UCSD-AML1 (cell line): ENCODE data around the gene AMBP.

ENCODE experiments used
- DNase-seq: peaks from one replicate; lab custom pipeline; 2025; ENCODE audit not compliant: unreplicated experiment; lab: John Stamatoyannopoulos, UW

The AMBP gene

GRCh38 chr9:114076237-114077161, 1.6 kb downstream of the AMBP start:
- no peak for DNase-seq

- no peak for DNase-seq
Observed at GRCh38 chr9:114075602-114076001, 2.5 kb downstream of the AMBP start.

DNA sequence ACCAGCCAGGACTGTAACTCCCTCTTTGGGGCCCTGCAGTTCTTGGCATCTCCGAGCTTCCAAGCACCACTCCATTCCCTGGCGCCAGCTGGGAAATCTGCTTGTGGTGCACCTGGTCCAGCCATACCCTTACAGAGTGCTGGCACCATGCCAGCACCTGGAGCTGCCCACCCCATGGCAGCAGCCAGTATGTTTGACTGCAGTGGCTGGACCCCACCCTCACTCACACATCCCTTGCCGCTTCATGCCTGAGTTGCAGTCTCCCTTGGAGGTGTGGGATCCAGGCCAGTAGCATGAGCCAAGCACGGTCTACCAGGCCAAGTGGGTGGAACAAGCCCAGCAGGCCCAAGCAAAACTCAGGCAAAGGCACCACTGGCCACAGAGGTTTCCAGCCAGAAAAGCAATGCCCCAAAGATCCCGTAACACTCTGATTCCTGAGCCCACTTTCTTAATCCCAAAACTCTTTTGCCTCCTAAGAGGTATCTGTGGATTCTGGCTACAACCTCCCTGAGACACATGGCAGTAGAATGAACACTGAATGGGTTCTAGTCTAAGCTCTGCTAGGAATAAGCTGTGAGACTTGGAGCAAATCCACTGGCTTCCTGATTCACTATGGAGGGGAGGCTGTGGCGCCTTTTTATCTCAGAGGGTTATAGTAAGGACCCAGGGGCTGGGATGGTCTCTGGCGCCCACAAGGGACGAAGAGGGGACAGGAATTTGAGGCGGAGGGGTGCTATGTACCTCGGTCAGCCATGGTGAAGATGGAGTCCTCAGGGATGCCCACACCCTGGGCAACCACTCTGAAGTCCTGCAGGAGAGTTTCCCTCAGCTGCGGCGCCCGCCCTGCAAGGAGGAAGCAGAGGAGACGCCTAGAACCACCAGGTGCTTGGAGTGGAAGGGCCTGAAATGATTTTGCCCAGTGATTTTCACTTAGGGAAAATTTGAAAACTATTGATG, 5.6 kb downstream of the AMBP start:
- DNase-seq = no peak

DNA sequence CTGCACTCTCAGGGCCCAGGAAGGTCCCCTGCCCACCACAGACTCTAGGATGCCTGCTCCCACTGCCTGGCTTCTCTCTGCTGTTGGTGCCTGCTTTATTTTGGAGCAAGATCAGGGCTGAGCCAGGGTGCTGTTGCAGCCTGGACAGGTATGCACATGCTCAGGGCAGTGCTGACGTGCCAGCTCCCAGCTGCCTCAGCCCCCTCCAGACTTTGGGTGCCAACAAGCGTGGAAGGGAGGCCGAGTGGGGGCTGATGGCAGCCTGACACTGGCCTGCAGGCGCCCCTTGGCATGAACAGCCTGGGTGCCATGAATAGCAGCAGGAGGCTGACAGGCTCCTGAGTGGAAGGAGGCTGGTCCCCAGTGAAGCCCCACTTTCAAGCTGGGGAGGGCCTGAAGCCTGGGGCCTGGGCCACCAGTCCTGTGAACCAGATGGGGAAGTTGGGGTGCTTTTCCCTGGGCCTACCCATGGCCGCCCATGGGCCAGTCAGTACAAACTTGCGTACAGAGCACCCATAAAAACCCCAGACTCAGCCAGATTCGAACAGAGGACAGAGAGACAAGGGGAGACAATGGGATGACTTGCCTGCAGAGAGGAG, 6.8 kb downstream of the AMBP start:
- DNase-seq = no peak

- DNase-seq = no peak
Observed at GRCh38 chr9:114070188-114071103, 7.7 kb downstream of the AMBP start.

DNA sequence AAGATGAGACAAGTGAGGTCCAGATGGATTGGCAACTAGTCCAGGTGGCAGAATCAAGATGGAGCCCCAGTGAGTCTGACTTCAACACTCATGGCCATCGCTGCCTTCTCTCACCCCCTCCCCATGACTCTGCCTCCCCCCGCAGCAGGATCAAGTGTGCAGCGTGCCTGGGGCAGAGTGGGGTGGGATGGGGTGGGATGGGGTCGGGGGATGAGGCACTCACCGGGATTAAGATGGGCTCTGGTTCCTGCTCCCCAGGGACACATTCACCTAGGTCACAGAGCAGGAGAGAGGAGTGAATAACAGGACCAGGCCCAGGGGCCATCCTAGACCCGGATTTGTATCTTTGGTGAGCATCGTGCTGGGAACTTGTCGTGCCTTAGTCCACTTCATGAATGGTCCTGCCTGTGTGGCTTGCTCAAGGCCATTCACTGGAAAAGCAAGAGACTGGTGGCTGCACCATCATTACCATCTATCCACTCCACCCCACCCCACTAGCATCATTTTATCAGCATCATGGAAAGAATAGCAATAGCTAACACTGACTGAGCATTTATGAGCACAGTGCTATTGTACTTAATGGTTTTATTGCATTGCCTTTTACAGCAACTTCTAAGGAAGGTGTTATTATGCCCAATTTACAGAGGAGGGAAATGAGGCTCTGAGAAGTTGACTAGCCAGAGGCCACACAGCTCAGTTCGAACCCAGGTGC, 8.5 kb downstream of the AMBP start:
- DNase-seq = no peak

DNA sequence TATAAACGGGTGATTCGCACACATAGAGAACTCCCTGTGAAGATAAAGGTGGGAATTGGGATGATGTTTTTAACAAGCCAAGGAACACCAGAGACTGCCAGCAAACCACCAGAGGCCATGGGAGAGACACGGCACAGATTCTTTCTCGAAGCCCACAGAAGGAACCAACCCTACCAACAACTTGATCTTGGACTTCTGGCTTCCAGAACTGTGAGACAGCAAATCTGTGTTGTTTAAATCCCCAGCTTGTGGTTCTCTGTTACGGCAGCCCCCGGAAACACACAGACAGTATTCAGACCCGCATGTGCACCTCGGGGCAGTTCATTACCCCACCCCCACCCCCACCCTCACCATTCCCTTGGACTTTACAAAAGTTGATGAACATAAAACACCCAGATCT, 12.8 kb downstream of the AMBP start:
- DNase-seq = no peak

GRCh38 chr9:114061830-114062474, 16.1 kb downstream of the AMBP start:
- no peak for DNase-seq

- no peak for DNase-seq
Observed at GRCh38 chr9:114061292-114061691, 16.8 kb downstream of the AMBP start.

GRCh38 chr9:114060711-114061110, 17.4 kb downstream of the AMBP start:
- DNase-seq = no peak

- DNase-seq = no peak
Observed at GRCh38 chr9:114060070-114060469, 18.0 kb downstream of the AMBP start.

DNA sequence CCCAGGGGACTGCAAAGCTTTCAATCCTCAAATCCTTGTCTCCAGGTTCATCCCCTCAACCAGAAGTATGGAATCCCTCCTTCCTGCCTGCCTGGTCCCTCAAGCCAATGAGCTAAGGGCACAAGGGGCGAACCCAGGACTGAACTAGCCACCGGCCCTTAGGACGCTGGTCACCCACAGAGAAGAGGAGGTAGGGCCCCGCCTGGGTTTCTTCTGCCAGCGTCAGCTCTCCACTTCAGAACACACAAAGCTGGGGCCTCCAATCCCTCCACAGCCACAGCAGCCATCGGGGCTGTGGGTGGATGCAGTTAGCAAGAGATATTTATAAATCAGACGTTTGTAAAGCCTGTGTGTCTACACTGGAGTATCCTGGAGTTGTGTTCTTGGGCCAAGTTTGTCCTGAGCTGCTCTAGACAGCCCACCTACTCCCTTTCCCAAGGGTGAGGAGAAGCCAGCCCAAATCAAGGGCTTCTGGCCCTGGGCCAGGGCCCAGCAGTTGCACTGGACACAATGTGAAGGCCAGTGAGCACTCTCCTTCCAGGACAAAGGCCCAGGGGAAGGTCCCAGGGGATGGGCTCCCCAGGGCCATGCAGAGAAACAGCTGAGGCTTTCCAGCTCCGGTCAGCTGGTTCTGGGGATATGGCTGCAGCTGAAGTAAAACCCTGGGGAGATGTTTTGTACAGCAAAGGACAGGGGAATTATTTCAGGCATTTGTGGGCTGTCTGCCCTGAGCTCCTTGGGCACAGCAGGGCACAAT, 18.9 kb downstream of the AMBP start:
- DNase-seq = no peak

- no peak for DNase-seq
Observed at GRCh38 chr9:114058688-114059046, 19.4 kb downstream of the AMBP start.

GRCh38 chr9:114057161-114057885, 20.8 kb downstream of the AMBP start:
- DNase-seq = no peak

DNA sequence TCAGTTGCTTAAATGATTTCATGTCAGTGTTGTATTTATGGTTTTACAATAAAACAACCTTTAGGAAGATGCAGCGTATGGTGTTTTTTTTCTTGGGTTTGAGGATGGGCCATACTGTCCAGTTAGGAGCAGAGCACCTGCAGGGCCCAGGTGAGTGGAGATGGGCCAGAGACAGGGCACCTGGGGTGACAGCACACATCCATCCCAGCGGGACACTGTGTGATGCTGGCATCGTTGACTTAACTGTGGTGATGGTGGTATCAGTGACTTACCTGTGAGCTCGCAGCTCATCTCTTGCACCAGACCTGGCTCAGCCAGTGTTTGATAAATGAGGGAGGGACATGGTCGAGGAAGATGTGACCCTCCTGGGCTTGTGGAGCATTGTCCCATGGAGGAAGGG, 21.6 kb downstream of the AMBP start:
- no peak for DNase-seq

DNA sequence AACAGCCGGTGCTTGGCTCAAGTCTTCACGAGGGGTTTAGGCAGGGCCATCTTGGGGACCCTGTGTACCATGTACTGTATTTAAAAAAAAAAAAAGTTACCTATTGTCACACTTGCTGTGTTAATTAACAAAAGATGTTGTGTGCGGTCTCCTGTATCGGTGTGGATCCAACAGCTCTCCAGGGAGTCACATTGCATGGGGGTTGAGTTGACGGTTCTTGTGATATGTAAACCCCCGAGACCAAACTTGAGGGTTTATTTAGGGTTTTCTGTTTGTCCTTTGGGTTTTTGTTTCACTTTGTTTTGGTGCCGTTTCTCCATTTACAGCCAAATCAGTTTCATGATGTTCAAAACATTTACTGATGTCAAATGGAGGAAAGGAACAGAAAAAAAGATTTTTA, 22.2 kb downstream of the AMBP start:
- DNase-seq = no peak

- DNase-seq = no peak
Observed at GRCh38 chr9:114055061-114055460, 23.0 kb downstream of the AMBP start.

DNA sequence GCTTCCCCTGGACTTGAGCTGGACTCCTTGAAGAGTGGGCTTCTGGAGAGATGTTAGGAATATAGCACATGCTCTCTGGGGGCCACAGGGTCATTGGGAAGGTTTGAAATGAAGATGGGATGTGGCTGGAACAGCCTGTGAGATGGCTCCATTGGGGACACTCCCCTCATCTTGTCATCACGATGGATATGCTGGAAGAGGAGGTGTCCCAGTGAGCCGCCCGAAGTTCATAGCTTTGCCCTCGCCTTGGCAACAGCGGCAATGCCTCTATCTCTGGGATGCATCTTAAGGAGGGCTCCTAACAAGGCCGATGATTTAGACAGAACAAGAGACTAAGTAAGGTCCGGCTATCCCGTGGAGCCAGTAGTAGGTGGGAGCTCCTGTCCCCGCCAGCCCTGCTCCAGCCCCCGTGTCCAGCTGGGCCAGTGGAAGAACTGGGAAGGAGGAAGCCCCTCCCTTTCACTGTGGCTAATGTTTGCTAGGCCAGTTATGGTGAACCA, 23.9 kb downstream of the AMBP start:
- DNase-seq = no peak
